Measurements from ENCODE around the gene ZNF524. TPM values are rescaled to one million over a fixed set of nuclear protein-coding genes. Genes with fewer than 3 reads are reported as not detected.

ZNF524 gene
- total RNA-seq, 1 donor from 2014 or later = 18.4 TPM

DNA sequence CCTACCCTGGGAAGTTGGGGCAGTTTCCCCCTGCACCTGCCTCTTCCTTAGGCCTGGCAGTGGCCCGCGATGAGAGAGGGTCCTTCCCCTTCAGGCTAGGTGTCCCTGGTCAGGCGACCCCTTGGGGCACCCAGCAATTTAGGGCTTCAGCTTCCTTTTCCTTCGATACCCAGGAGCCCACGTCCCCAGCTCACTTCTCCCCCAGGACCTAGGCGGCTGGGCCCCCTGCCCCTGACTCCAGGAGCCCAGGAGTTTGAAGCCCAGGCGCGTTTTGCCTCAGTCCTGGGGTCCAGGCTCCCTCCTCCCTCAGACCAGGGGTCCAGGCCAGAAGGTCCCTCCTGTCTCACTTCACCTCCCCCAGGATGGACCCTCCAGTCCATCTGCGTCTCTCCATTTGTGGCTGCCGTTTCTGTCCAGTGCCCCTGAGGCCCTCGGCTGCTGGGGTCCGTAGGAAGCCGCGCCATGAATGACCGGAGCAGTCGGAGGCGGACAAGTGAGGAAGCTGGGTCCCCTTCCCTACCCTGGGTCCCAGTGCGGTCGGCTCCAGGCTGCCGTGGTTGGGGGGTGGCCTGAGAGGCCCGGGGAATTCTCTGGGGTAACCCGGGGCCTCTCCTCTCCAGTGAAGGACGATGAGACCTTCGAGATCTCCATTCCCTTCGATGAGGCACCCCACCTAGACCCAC lies 48.6 kb downstream of the ZNF524 start:
- no peak for DNase-seq (ENCODE audit: low read depth)
- TF ChIP-seq, protein P1, sequence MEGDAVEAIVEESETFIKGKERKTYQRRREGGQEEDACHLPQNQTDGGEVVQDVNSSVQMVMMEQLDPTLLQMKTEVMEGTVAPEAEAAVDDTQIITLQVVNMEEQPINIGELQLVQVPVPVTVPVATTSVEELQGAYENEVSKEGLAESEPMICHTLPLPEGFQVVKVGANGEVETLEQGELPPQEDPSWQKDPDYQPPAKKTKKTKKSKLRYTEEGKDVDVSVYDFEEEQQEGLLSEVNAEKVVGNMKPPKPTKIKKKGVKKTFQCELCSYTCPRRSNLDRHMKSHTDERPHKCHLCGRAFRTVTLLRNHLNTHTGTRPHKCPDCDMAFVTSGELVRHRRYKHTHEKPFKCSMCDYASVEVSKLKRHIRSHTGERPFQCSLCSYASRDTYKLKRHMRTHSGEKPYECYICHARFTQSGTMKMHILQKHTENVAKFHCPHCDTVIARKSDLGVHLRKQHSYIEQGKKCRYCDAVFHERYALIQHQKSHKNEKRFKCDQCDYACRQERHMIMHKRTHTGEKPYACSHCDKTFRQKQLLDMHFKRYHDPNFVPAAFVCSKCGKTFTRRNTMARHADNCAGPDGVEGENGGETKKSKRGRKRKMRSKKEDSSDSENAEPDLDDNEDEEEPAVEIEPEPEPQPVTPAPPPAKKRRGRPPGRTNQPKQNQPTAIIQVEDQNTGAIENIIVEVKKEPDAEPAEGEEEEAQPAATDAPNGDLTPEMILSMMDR (IDR thresholded peaks at IDR 0.05; ENCODE audit: insufficient read depth, low read length, severe bottlenecking) = no peak
- peaks cover 3% of the 10 kb centered on the region for H3K36me3 ChIP-seq (ENCODE audit: control insufficient read depth, insufficient read depth, low read length)
- FAIRE-seq = no peak
- H3K4me3 ChIP-seq (ENCODE audit: low read depth, low read length) = peak overlapping the region; percentile 76
- no peaks in the 10 kb centered on the region for H3K27me3 ChIP-seq (ENCODE audit: control insufficient read depth, insufficient read depth, low read length)

DNA sequence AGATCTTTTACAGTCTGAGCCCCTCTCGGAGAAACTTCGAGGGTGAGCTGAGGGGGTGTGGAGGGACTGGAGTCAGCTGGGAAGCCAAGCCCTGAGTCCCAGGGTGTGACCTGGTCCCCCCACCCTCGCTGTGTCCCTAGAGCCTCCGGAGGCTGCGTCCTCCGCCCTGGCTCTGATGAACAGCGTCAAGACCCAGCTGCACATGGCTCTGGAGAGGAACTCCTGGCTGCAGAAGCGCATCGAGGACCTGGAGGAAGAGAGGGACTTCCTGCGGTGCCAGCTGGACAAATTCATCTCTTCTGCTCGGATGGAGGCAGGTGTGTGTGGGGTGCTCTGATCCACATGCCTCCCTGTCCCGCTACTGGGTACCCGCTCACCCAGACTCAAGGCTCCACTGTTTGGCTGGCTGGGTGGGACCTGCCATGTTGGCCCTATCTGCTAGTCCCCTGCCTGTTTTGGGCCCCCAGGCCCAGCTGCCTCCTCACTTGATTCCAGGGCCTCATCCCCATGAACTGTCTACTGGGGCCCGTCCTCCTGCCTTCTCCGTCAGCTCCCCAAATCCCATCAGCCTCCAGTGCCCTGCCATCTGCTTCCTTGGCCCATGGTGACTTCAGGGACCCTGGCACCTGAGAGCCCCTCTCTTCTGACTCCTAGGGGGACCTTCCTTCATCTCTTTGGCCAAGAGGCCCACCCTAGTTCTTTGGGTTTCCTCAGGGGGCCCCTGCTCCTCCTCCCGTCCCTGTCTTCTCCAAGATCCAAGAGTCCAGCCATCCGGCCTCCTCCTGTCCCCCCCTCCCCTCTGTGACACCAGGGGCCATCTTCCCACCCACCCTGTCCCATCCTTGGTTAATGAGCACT lies 49.4 kb downstream of the ZNF524 start:
- Histone ChIP-seq H3K36me3 (ENCODE audit: control insufficient read depth, insufficient read depth, low read length) (peaks cover 3% of the 10 kb centered on the region), H3K4me3 (ENCODE audit: low read depth, low read length) (no peak overlapping the region), H3K27me3 (ENCODE audit: control insufficient read depth, insufficient read depth, low read length) (no peaks in the 10 kb centered on the region)
- TF ChIP-seq, protein P1 (IDR thresholded peaks at IDR 0.05; ENCODE audit: insufficient read depth, low read length, severe bottlenecking) = no peak
- DNase-seq (ENCODE audit: low read depth) = no peak
- FAIRE-seq = no peak

DNA sequence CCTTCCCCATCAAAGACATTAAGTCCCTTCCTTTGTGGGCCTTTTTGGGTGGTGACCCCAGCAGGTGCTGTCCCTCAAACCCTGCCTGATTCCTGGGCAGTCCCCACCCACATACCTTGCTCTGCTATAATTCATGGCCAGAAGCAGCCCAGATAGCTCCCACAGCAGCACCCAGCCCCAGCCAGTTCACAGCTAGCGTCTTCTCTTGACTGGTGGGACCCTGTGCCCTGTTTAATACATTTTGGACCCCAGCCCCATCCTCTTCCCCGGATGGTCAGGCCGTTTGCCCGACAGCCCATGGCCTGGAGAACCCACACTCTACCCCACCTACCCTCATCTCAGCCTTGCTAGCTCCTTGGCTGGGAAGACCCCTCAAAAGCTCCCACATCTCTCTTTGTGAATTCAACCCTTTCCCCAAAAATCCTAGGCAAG lies 50.1 kb downstream of the ZNF524 start:
- Histone ChIP-seq H3K27me3 (ENCODE audit: control insufficient read depth, insufficient read depth, low read length) (no peaks in the 10 kb centered on the region), H3K4me3 (ENCODE audit: low read depth, low read length) (no peak overlapping the region), H3K36me3 (ENCODE audit: control insufficient read depth, insufficient read depth, low read length) (no peaks in the 10 kb centered on the region)
- TF ChIP-seq, protein P1 (IDR thresholded peaks at IDR 0.05; ENCODE audit: insufficient read depth, low read length, severe bottlenecking) = no peak
- FAIRE-seq = no peak
- DNase-seq (ENCODE audit: low read depth) = no peak

DNA sequence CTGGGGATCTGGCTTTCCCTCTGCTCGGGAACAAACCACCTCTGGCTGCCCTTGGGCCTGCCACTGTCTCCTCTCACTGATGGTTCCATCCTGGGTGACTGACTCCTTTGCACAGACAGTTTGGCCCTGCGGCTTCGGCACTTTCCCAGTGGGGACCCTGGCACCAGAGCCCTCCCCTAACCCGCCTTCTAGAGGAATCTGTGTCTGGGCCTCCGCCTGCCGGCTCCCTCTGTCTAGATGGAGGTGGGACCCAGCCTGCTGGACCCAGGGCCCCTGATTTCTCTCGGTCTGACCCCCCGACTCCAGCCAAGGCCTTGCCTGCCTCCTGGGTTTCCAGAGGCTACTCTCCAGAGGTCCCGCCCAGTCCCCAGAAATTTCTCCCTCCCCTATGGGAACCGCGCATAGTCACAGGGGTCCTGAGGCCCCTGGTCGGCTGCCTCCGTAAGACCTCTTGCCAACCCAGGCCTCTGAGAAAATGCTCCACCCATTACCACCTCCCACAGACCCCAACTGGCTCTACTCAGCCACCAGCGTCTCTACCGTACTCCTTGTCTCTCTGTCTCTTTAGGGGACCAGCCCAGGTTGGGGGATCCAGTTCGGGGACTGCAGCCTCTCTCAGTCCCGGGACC lies 50.6 kb downstream of the ZNF524 start:
- TF ChIP-seq, protein P1 (IDR thresholded peaks at IDR 0.05; ENCODE audit: insufficient read depth, low read length, severe bottlenecking) = no peak
- no peaks in the 10 kb centered on the region for H3K27me3 ChIP-seq (ENCODE audit: control insufficient read depth, insufficient read depth, low read length)
- DNase-seq (ENCODE audit: low read depth) (no peak), FAIRE-seq (no peak)
- H3K36me3 ChIP-seq (ENCODE audit: control insufficient read depth, insufficient read depth, low read length) = no peaks in the 10 kb centered on the region
- no peak overlapping the region for H3K4me3 ChIP-seq (ENCODE audit: low read depth, low read length)

DNA sequence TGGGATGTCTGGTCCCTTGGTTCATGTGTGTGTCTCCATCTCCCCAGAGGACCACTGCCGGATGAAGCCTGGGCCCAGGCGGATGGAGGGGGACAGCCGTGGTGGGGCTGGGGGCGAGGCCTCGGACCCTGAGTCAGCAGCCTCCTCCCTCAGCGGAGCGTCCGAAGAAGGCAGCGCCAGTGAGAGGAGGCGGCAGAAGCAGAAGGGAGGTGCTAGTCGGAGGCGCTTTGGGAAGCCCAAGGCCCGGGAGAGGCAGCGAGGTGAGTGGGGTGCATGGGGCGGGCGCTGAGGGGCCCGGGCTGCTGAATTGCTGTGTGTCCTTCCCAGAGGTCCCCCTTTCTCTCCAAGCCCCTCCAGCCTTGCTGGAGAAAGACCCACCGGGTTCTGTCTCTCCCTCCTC lies 51.1 kb downstream of the ZNF524 start:
- no peaks in the 10 kb centered on the region for H3K36me3 ChIP-seq (ENCODE audit: control insufficient read depth, insufficient read depth, low read length)
- no peak overlapping the region for H3K4me3 ChIP-seq (ENCODE audit: low read depth, low read length)
- H3K27me3 ChIP-seq (ENCODE audit: control insufficient read depth, insufficient read depth, low read length) = no peaks in the 10 kb centered on the region
- FAIRE-seq = no peak
- TF ChIP-seq, protein P1 (IDR thresholded peaks at IDR 0.05; ENCODE audit: insufficient read depth, low read length, severe bottlenecking) = no peak
- DNase-seq (ENCODE audit: low read depth) = no peak

Data from bronchial epithelial cell (primary cell).